Ishikawa (cell line): ENCODE data around the gene ADISSP.

Experiments
- EGR1 ChIP-seq: IDR thresholded peaks from 2 replicates; pipeline ENCODE4 v1.6.1; 2012
- EP300 ChIP-seq: IDR thresholded peaks from 2 replicates; pipeline ENCODE4 v1.6.1; 2012; ENCODE audit warnings: borderline replicate concordance
- FOXM1 ChIP-seq: IDR thresholded peaks from 2 replicates; pipeline ENCODE4 v1.6.1; 2012; ENCODE audit warnings: low read depth, borderline replicate concordance
- MAX ChIP-seq: IDR thresholded peaks from 2 replicates; pipeline ENCODE4 v1.6.1; 2012
- NFIC ChIP-seq: IDR thresholded peaks from 2 replicates; pipeline ENCODE4 v1.6.1; 2012
- RAD21 ChIP-seq: IDR thresholded peaks from 2 replicates; pipeline ENCODE4 v1.6.1; 2012; ENCODE audit warnings: low read depth
- REST ChIP-seq: IDR thresholded peaks from 2 replicates; pipeline ENCODE4 v1.6.1; 2012; ENCODE audit warnings: low read depth, mild to moderate bottlenecking
- TAF1 ChIP-seq: IDR thresholded peaks from 2 replicates; pipeline ENCODE4 v1.6.1; 2012; ENCODE audit warnings: low read depth, mild to moderate bottlenecking
- TEAD4 ChIP-seq: IDR thresholded peaks from 2 replicates; pipeline ENCODE4 v1.6.1; 2012
- YY1 ChIP-seq: IDR thresholded peaks from 2 replicates; pipeline ENCODE4 v1.6.1; 2012; ENCODE audit warnings: low read depth
- ZBTB7A ChIP-seq: IDR thresholded peaks from 2 replicates; pipeline ENCODE4 v1.6.1; 2012; ENCODE audit warnings: low read depth

GRCh38 chr20:3782597-3782996, 15.0 kb upstream of the ADISSP start:
- TF ChIP-seq ZBTB7A (no peak), YY1 (no peak), FOXM1 (no peak), EGR1 (no peak), EP300 (no peak), TAF1 (no peak), RAD21 (no peak), MAX (no peak), TEAD4 (no peak), REST (no peak), NFIC (no peak)
